Mesenchymal stem cell (in vitro differentiated cells and primary cell): ENCODE results near the gene TMSB15A.
"Not testable (repeated sequence)": the region's sequence is repeated elsewhere in the genome, so short reads cannot be mapped to it uniquely, and the experiment has no call there.

Experiments used
- DNase-seq: peaks from one replicate; pipeline ENCODE4 v3.0.0-alpha.2; 2013
- H2AFZ ChIP-seq: one replicate; pipeline ENCODE4 v1.6.1; 2013; ENCODE audit warnings: low read depth, mild to moderate bottlenecking, control low read depth, inconsistent platforms, low read length, moderate library complexity
- H2AK5ac ChIP-seq: 2 replicates; pipeline ENCODE4 v1.6.1; 2013; ENCODE audit warnings: low read length, moderate library complexity, mild to moderate bottlenecking, inconsistent platforms; ENCODE audit not compliant: severe bottlenecking
- H2BK120ac ChIP-seq: one replicate; pipeline ENCODE4 v1.6.1; 2013; ENCODE audit warnings: low read depth, mild to moderate bottlenecking, inconsistent platforms, low read length, moderate library complexity
- H2BK12ac ChIP-seq, 2 experiments: one replicate each; pipeline ENCODE4 v1.6.1; 2013; ENCODE audit warnings: inconsistent platforms in 2 of 2, low read length in 2 of 2, mild to moderate bottlenecking in 2 of 2, moderate library complexity in 2 of 2, control low read depth in 1 of 2
- H2BK15ac ChIP-seq: one replicate; pipeline ENCODE4 v1.6.1; 2013; ENCODE audit warnings: mild to moderate bottlenecking, low read depth, inconsistent platforms; ENCODE audit not compliant: poor library complexity, severe bottlenecking
- H2BK5ac ChIP-seq: 2 replicates; pipeline ENCODE4 v1.6.1; 2013; ENCODE audit warnings: low read depth, mild to moderate bottlenecking, low read length, control low read depth, inconsistent platforms; ENCODE audit not compliant: poor library complexity, severe bottlenecking
- H3K14ac ChIP-seq, 2 experiments: one replicate each; pipeline ENCODE4 v1.6.1; 2013; ENCODE audit warnings: inconsistent platforms in 2 of 2, low read length in 2 of 2, control low read depth in 1 of 2, mild to moderate bottlenecking in 1 of 2, moderate library complexity in 1 of 2
- H3K18ac ChIP-seq, 2 experiments: one replicate each; pipeline ENCODE4 v1.6.1; 2013; ENCODE audit warnings: inconsistent platforms in 2 of 2, low read length in 2 of 2, control low read depth in 1 of 2, low read depth in 1 of 2, mild to moderate bottlenecking in 1 of 2
- H3K23ac ChIP-seq, 2 experiments: one replicate each; pipeline ENCODE4 v1.6.1; 2013; ENCODE audit warnings: inconsistent platforms in 2 of 2, low read length in 2 of 2, mild to moderate bottlenecking in 2 of 2, moderate library complexity in 2 of 2, control low read depth in 1 of 2
- H3K27ac ChIP-seq: 2 replicates; pipeline ENCODE4 v1.5.1; 2013; ENCODE audit warnings: mild to moderate bottlenecking, moderate library complexity, low read length, control low read depth, inconsistent platforms; ENCODE audit not compliant: poor library complexity, severe bottlenecking
- H3K27me3 ChIP-seq, 2 experiments: 2 replicates each; pipeline versions ENCODE4 v1.6.1 to v1.7.0; 2013; ENCODE audit warnings: low read length in 2 of 2, mild to moderate bottlenecking in 2 of 2, moderate library complexity in 2 of 2, control low read depth in 1 of 2, inconsistent platforms in 1 of 2; ENCODE audit not compliant: control insufficient read depth in 1 of 2, insufficient read depth in 1 of 2
- H3K36me3 ChIP-seq, 2 experiments: 2 replicates each; pipeline versions ENCODE4 v1.6.1 to v1.7.0; 2013; ENCODE audit warnings: low read length in 2 of 2, control low read depth in 1 of 2, inconsistent platforms in 1 of 2, low read depth in 1 of 2, mild to moderate bottlenecking in 1 of 2; ENCODE audit not compliant: insufficient read depth in 2 of 2, control insufficient read depth in 1 of 2
- H3K4ac ChIP-seq, 2 experiments: one replicate each; pipeline ENCODE4 v1.6.1; 2013; ENCODE audit warnings: inconsistent platforms in 2 of 2, low read length in 2 of 2, mild to moderate bottlenecking in 2 of 2, moderate library complexity in 2 of 2, control low read depth in 1 of 2, low read depth in 1 of 2
- H3K4me1 ChIP-seq: 2 replicates; pipeline ENCODE4 v1.6.1; 2013; ENCODE audit warnings: low read depth, low read length, control low read depth; ENCODE audit not compliant: control insufficient read depth, insufficient read depth
- H3K4me2 ChIP-seq: 2 replicates; pipeline ENCODE4 v1.6.1; 2013; ENCODE audit warnings: low read length, mild to moderate bottlenecking, inconsistent platforms; ENCODE audit not compliant: poor library complexity, severe bottlenecking
- H3K4me3 ChIP-seq, 2 experiments: 2 replicates each; pipeline versions ENCODE4 v1.5.1 to v1.7.0; 2013; ENCODE audit warnings: low read length in 2 of 2, mild to moderate bottlenecking in 2 of 2, control low read depth in 1 of 2, low read depth in 1 of 2; ENCODE audit not compliant: insufficient read depth in 1 of 2
- H3K79me1 ChIP-seq: replicated peaks from 2 replicates; pipeline ENCODE4 v1.6.1; 2013; ENCODE audit warnings: mild to moderate bottlenecking, control low read depth, low read length, inconsistent platforms; ENCODE audit not compliant: poor library complexity, severe bottlenecking
- H3K9ac ChIP-seq: 2 replicates; pipeline ENCODE4 v1.7.0; 2013; ENCODE audit warnings: mild to moderate bottlenecking, low read length, moderate library complexity
- H3K9me3 ChIP-seq: 2 replicates; pipeline ENCODE4 v1.7.0; 2013; ENCODE audit warnings: mild to moderate bottlenecking, low read length; ENCODE audit not compliant: control insufficient read depth
- H4K8ac ChIP-seq: one replicate; pipeline ENCODE4 v1.6.1; 2013; ENCODE audit warnings: inconsistent platforms, mild to moderate bottlenecking, low read length, moderate library complexity
- H4K91ac ChIP-seq: one replicate; pipeline ENCODE4 v1.6.1; 2013; ENCODE audit warnings: mild to moderate bottlenecking, low read length, inconsistent platforms
- WGBS: methylation state at CpG from one replicate; pipeline ENCODE4 v1.1.7; 2013; ENCODE audit warnings: mixed read lengths; 5-methylcytosine and 5-hydroxymethylcytosine counted together

TMSB15A gene

DNA sequence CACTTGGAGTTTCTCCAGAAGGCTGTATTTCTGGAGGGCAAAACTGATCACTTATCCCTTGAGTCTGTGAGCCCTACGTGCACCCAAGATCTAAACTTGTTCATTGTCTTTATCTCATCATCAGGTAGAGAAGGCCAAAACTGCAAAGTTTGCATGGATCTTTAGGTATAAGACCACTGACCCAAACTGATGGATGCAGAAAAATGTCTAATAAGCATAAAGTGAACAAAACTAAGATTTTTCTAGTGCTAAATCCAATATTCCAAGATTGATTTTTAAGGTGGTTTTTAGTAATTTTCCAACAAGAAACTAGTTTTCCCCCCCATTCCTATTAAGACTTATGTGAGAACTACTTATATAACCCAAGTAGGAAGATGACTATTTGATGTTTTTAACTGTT lies 2.0 kb downstream of the TMSB15A start:
- peaks cover 0 to 26% of the 10 kb centered on the region in 2 experiments for H3K27me3 ChIP-seq
- no peaks in the 10 kb centered on the region for H3K36me3 ChIP-seq
- no peak overlapping the region for H3K23ac ChIP-seq
- H2BK120ac ChIP-seq: no peak overlapping the region
- H3K18ac ChIP-seq: no peak overlapping the region
- no peak overlapping the region for H4K91ac ChIP-seq
- no peak overlapping the region for H2AFZ ChIP-seq
- no peak overlapping the region for H3K14ac ChIP-seq
- peaks cover 4% of the 10 kb centered on the region for H3K4me1 ChIP-seq
- H2BK15ac ChIP-seq: no peak overlapping the region
- no peak overlapping the region for H3K4ac ChIP-seq
- H3K9ac ChIP-seq: no peak overlapping the region
- H2BK12ac ChIP-seq: no peak overlapping the region
- no peak overlapping the region for H3K27ac ChIP-seq
- no peak overlapping the region for H3K4me3 ChIP-seq
- H3K79me1 ChIP-seq: no peaks in the 10 kb centered on the region
- H3K9me3 ChIP-seq: no peaks in the 10 kb centered on the region
- no peak overlapping the region for H4K8ac ChIP-seq
- H2BK5ac ChIP-seq: no peak overlapping the region
- H2AK5ac ChIP-seq: no peak overlapping the region
- no peak for DNase-seq
- no peak overlapping the region for H3K4me2 ChIP-seq
- WGBS: 57% methylated on average over 1 of the region's 1 CpG

GRCh38 chrX:102498732-102499131 lies 17.8 kb downstream of the TMSB15A start:
- no peak overlapping the region for H3K4me3 ChIP-seq
- H3K27me3 ChIP-seq: peaks cover 0 to 42% of the 10 kb centered on the region in 2 experiments
- H3K4me1 ChIP-seq: no peaks in the 10 kb centered on the region
- no peak overlapping the region for H2AFZ ChIP-seq
- no peak overlapping the region for H3K9ac ChIP-seq
- no peak overlapping the region for H3K18ac ChIP-seq
- H3K9me3 ChIP-seq: peaks cover 5% of the 10 kb centered on the region
- WGBS: 76% methylated on average over 2 of the region's 2 CpGs
- no peak overlapping the region for H2BK120ac ChIP-seq
- no peak for DNase-seq
- no peak overlapping the region for H3K4me2 ChIP-seq
- no peak overlapping the region for H2BK12ac ChIP-seq
- H4K91ac ChIP-seq: no peak overlapping the region
- H3K4ac ChIP-seq: no peak overlapping the region
- H3K23ac ChIP-seq: no peak overlapping the region
- H3K14ac ChIP-seq: no peak overlapping the region
- H4K8ac ChIP-seq: no peak overlapping the region
- no peak overlapping the region for H3K27ac ChIP-seq
- no peaks in the 10 kb centered on the region for H3K36me3 ChIP-seq
- H3K79me1 ChIP-seq: no peaks in the 10 kb centered on the region
- H2BK5ac ChIP-seq: no peak overlapping the region
- no peak overlapping the region for H2AK5ac ChIP-seq
- H2BK15ac ChIP-seq: no peak overlapping the region

DNA sequence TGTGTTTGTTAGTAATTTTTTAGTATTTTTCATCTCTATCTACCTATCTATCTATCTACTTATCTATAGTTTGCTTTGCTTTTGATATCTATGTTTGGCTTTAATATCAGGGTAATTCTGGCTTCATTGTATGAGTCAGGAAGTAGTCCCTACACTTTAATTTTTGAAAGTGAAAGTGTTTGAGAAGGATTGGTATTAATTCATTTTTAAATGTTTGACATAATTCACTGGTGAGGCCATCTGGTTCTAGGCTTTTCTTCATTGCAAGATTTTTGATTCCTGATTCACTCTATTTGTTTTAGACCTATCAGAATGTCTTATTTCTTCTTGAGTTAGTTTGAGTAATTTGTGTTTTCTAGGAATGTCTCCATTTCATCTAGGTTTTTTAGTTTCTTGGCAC lies 24.8 kb downstream of the TMSB15A start:
- Histone ChIP-seq H2AFZ (no peak overlapping the region), H3K4me1 (no peaks in the 10 kb centered on the region), H3K36me3 (no peaks in the 10 kb centered on the region), H3K9ac (no peak overlapping the region), H4K91ac (no peak overlapping the region), H3K14ac (no peak overlapping the region), H2BK12ac (no peak overlapping the region), H2BK5ac (no peak overlapping the region), H3K9me3 (peaks cover 5% of the 10 kb centered on the region), H3K27ac (no peak overlapping the region), H3K18ac (no peak overlapping the region), H3K4ac (no peak overlapping the region), H4K8ac (no peak overlapping the region), H2BK15ac (no peak overlapping the region), H3K4me2 (no peak overlapping the region), H2BK120ac (no peak overlapping the region), H3K27me3 (peaks cover 0 to 37% of the 10 kb centered on the region in 2 experiments), H3K79me1 (no peaks in the 10 kb centered on the region), H3K23ac (no peak overlapping the region), H2AK5ac (no peak overlapping the region), H3K4me3 (peak overlapping the region in 1 of 2 experiments; percentile 59)
- DNase-seq: no peak

- not testable (repeated sequence) for H3K4me2 ChIP-seq, H3K27me3 ChIP-seq, H3K18ac ChIP-seq, H3K23ac ChIP-seq, H3K4ac ChIP-seq, H3K27ac ChIP-seq, H3K4me1 ChIP-seq, H3K9me3 ChIP-seq, H2BK120ac ChIP-seq, H3K4me3 ChIP-seq, H4K8ac ChIP-seq, H3K14ac ChIP-seq, H3K36me3 ChIP-seq, H2AFZ ChIP-seq, H2BK15ac ChIP-seq, H3K79me1 ChIP-seq, DNase-seq, H2BK5ac ChIP-seq, H4K91ac ChIP-seq, H3K9ac ChIP-seq, H2BK12ac ChIP-seq, H2AK5ac ChIP-seq
- no CpG with 5 or more reads among the region's 5 CpGs for WGBS
These were observed 37.8 kb downstream of the TMSB15A start for GRCh38 chrX:102478765-102479164.
